Brain microvascular endothelial cell (primary cell): ENCODE data around the gene TRAF3IP1.

ENCODE experiments used
- DNase-seq: peaks from one replicate; pipeline ENCODE4 v3.0.0-alpha.2; 2020
- H3K27ac ChIP-seq: fragments of 250-450 bp; sonication (Bioruptor Pico); 2 replicates; pipeline ENCODE4 v1.5.1; 2020; ENCODE audit warnings: mild to moderate bottlenecking, moderate library complexity
- H3K27me3 ChIP-seq: fragments of 250-450 bp; sonication (Bioruptor Pico); replicated peaks from 2 replicates; pipeline ENCODE4 v1.5.1; 2020; ENCODE audit warnings: mild to moderate bottlenecking
- H3K36me3 ChIP-seq: fragments of 250-450 bp; sonication (Bioruptor Pico); replicated peaks from 2 replicates; pipeline ENCODE4 v1.5.1; 2020; ENCODE audit warnings: mild to moderate bottlenecking
- H3K4me3 ChIP-seq: 2 replicates; pipeline ENCODE4 v1.5.1; 2011; ENCODE audit warnings: low read depth, mild to moderate bottlenecking, control low read depth, low read length, moderate library complexity
- in situ Hi-C: cut with HindIII; loops from 2 replicates; pipeline ENCODE4 v1.10.0; 2017; ENCODE audit warnings: low sequenced_read_pairs, low pct_ligation_motif_present
- TF ChIP-seq, protein P1 (sequence below): IDR thresholded peaks from 2 replicates; pipeline ENCODE4 v1.5.1; 2011; ENCODE audit warnings: low read depth, mild to moderate bottlenecking, moderate library complexity, low read length, control low read depth, inconsistent platforms; ENCODE audit errors: missing control alignments

Gene TRAF3IP1

GRCh38 chr2:238274152-238274865 is 46.0 kb upstream of the TRAF3IP1 start:
- DNase-seq = no peak
- in situ Hi-C loops = no loop called here
- Histone ChIP-seq H3K27me3 (no peaks in the 10 kb centered on the region), H3K27ac (no peak overlapping the region), H3K4me3 (no peak overlapping the region), H3K36me3 (no peaks in the 10 kb centered on the region)
- TF ChIP-seq, protein P1, sequence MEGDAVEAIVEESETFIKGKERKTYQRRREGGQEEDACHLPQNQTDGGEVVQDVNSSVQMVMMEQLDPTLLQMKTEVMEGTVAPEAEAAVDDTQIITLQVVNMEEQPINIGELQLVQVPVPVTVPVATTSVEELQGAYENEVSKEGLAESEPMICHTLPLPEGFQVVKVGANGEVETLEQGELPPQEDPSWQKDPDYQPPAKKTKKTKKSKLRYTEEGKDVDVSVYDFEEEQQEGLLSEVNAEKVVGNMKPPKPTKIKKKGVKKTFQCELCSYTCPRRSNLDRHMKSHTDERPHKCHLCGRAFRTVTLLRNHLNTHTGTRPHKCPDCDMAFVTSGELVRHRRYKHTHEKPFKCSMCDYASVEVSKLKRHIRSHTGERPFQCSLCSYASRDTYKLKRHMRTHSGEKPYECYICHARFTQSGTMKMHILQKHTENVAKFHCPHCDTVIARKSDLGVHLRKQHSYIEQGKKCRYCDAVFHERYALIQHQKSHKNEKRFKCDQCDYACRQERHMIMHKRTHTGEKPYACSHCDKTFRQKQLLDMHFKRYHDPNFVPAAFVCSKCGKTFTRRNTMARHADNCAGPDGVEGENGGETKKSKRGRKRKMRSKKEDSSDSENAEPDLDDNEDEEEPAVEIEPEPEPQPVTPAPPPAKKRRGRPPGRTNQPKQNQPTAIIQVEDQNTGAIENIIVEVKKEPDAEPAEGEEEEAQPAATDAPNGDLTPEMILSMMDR = no peak

DNA sequence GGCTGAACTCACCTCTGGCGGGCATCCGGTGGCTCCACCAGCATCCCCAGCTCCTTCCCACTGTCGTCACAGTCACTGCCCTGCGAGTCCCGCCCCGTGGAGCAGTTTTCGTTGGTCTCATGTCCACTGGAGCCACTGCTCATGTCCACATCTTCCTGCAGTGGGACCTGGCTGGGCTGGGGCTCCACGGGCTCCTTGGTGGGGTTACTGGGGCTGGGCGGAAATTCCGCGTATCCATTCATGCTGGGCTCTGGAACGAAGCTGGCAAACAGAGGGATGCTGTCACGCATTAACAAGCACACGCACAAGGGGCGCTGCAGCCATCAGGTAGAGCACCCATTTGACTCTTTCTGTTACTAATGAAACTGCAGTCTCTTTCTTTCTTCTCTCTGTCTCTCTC is 42.6 kb upstream of the TRAF3IP1 start:
- H3K27ac ChIP-seq = no peak overlapping the region
- DNase-seq = no peak
- no peaks in the 10 kb centered on the region for H3K27me3 ChIP-seq
- TF ChIP-seq, protein P1 = peak; percentile 47
- in situ Hi-C loops = no loop called here
- H3K4me3 ChIP-seq = no peak overlapping the region
- no peaks in the 10 kb centered on the region for H3K36me3 ChIP-seq

DNA sequence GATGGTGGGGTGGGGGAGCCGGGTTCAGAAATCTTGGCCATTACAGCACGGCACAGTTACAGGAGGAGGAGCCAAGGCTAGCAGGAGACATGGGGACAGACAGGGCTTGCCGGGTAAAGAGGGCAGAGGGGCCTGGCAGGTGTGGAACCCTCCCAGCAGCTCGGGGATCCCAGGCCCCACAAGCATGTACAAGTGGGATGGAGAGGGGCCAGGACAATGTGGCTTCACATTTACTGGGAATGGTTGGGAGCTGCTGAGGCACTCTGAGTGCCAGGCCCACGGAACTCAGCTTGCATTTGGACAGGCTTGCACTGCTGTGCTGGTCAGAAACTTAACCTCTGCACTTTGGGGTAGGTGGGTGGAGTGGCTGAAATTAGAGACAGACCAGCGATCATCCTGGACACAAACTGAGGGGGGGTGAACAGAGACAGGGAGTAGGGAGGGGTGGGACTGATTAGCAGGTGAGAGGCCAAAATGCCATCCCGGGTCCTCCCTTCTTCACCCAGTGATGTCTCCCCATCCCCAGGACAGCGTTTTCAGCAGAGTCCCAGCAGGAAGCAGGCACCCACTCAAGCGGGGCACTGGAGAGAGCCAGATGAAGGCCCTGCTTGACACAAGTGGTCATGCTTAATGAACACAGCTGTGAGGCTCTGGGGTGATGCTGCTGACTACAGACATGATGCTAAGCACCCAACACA is 41.5 kb upstream of the TRAF3IP1 start:
- TF ChIP-seq, protein P1 = no peak
- no peaks in the 10 kb centered on the region for H3K36me3 ChIP-seq
- DNase-seq = no peak
- H3K4me3 ChIP-seq = no peak overlapping the region
- in situ Hi-C loops = no loop called here
- no peaks in the 10 kb centered on the region for H3K27me3 ChIP-seq
- H3K27ac ChIP-seq = no peak overlapping the region

- TF ChIP-seq, protein P1 = no peak
- in situ Hi-C loops = no loop called here
- H3K36me3 ChIP-seq = no peaks in the 10 kb centered on the region
These were observed 41.0 kb upstream of the TRAF3IP1 start for GRCh38 chr2:238279324-238279682.

GRCh38 chr2:238280083-238280825 is 40.1 kb upstream of the TRAF3IP1 start:
- in situ Hi-C loops = no loop called here

More at GRCh38 chr2:238279324-238279682, 41.0 kb upstream of the TRAF3IP1 start:
- DNase-seq = no peak
- H3K27ac ChIP-seq = no peak overlapping the region
- H3K27me3 ChIP-seq = no peaks in the 10 kb centered on the region
- no peak overlapping the region for H3K4me3 ChIP-seq

More at GRCh38 chr2:238280083-238280825, 40.1 kb upstream of the TRAF3IP1 start:
- Histone ChIP-seq H3K27ac (no peak overlapping the region), H3K27me3 (no peaks in the 10 kb centered on the region), H3K36me3 (no peaks in the 10 kb centered on the region), H3K4me3 (no peak overlapping the region)
- TF ChIP-seq, protein P1 = no peak
- DNase-seq = no peak
